Prostate gland (tissue), 2 donors: ENCODE measurements around the gene RORB.

Source experiments
- POLR2A ChIP-seq: fragments of 450-650 bp; IDR thresholded peaks from one replicate; pipeline ENCODE4 v1.6.1; 2016; ENCODE audit warnings: antibody characterized with exemption, mild to moderate bottlenecking
- TF ChIP-seq, protein P1 (sequence below), 4 experiments: fragments of 200-600 bp in 2 of 4; fragments of 450-650 bp in 2 of 4; sonication (generic) in 2 of 4; IDR thresholded peaks; 1 replicate in 3 of 4; 2 replicates in 1 of 4; pipeline ENCODE4 v1.5.1; 2016 to 2019; ENCODE audit warnings: antibody characterized with exemption in 4 of 4, mild to moderate bottlenecking in 2 of 4, moderate library complexity in 2 of 4

DNA sequence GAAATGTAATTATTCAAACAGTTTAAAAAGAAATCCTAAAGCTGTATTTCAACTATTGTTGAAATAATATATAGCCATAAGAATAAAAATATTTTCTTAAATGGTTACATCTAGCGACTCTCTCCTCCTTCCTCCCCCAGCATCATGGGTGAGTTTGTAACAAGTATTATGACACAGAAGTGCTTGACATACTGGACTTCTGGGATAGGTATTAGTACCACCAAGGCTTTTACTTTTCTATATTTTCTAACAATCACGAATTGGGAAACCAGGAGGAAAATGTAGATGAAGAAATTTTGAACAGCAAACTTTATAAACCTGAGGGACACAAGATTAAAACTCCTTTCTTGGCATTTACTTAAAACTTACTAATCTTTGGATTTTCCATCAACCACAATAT lies 4.4 kb downstream of the RORB start:
- TF ChIP-seq, protein P1, sequence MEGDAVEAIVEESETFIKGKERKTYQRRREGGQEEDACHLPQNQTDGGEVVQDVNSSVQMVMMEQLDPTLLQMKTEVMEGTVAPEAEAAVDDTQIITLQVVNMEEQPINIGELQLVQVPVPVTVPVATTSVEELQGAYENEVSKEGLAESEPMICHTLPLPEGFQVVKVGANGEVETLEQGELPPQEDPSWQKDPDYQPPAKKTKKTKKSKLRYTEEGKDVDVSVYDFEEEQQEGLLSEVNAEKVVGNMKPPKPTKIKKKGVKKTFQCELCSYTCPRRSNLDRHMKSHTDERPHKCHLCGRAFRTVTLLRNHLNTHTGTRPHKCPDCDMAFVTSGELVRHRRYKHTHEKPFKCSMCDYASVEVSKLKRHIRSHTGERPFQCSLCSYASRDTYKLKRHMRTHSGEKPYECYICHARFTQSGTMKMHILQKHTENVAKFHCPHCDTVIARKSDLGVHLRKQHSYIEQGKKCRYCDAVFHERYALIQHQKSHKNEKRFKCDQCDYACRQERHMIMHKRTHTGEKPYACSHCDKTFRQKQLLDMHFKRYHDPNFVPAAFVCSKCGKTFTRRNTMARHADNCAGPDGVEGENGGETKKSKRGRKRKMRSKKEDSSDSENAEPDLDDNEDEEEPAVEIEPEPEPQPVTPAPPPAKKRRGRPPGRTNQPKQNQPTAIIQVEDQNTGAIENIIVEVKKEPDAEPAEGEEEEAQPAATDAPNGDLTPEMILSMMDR (IDR thresholded peaks at IDR 0.05) = no peak
- TF ChIP-seq POLR2A = no peak
